Uterus (tissue), 2 donors: ENCODE measurements around the gene RAET1L.

Experiments used
- CTCF ChIP-seq, 4 experiments: fragments of 200-600 bp in 2 of 4; fragments of 450-650 bp in 2 of 4; sonication (generic) in 2 of 4; IDR thresholded peaks; one replicate each; pipeline ENCODE4 v1.5.1; 2016 to 2019; ENCODE audit warnings: antibody characterized with exemption in 4 of 4, mild to moderate bottlenecking in 2 of 4, moderate library complexity in 1 of 4
- POLR2A ChIP-seq, 2 donors: fragments of 450-650 bp; IDR thresholded peaks; one replicate each; pipeline ENCODE4 v1.6.1; 2016; ENCODE audit warnings: antibody characterized with exemption in 2 of 2, mild to moderate bottlenecking in 1 of 2, moderate library complexity in 1 of 2

- TF ChIP-seq CTCF (IDR thresholded peaks at IDR 0.05) (no peak), POLR2A (IDR thresholded peaks at IDR 0.05) (no peak)
These were observed 36.6 kb downstream of the RAET1L start for GRCh38 chr6:149988550-149989346.
